ENCODE data around the gene TMEM256.
"Not testable (repeated sequence)": the region's sequence is repeated elsewhere in the genome, so short reads cannot be mapped to it uniquely, and the experiment has no call there.

Gene TMEM256

GRCh38 chr17:7384489-7385081 is 19.3 kb downstream of the TMEM256 start:
- DNase-seq (ENCODE audit: low spot score): peak; percentile 35

DNA sequence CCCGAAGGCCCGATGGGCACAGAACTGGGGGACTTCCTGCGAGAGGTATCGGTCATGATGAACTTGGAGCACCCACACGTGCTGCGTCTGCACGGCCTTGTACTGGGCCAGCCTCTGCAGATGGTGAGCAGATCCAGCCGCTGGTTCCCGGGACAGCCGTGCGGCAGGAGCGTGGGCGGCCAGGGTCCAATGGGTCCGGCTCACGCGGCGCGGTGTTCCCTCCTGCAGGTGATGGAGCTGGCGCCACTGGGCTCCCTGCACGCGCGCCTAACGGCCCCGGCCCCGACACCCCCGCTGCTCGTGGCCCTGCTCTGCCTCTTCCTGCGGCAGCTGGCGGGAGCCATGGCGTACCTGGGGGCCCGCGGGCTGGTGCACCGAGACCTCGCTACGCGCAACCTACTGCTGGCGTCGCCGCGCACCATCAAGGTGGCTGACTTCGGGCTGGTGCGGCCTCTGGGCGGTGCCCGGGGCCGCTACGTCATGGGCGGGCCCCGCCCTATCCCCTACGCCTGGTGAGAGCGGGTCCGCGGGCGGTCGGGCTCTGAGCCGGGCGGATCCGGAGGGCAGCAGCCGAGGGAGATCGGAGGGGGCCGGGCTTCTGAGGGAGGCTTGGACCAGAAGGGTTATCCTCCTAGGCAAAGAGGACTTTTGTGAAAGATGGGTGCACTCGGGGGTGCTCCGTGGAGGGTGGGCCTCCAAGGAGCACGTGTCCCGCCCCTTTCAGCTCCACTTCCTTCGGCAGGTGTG is 20.0 kb downstream of the TMEM256 start:
- peak; percentile 71 for DNase-seq (ENCODE audit: low spot score)

DNA sequence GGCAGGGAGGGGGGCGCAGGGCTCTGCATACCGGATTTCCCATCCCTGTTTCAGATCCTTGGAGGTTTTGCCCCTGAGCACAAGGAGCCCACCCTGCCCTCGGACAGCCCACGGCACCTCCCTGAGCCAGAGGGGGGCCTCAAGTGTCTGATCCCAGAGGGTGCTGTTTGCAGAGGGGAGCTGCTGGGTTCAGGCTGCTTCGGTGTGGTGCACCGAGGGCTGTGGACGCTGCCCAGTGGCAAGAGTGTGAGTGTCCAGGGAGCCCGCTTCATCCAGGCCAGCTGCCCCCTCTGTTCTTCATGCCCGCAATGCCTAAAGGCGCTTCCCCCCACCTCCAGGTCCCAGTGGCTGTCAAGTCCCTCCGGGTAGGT is 20.5 kb downstream of the TMEM256 start:
- DNase-seq (ENCODE audit: low spot score): no peak

GRCh38 chr17:7382901-7383300 is 21.0 kb downstream of the TMEM256 start:
- DNase-seq (ENCODE audit: low spot score): no peak

GRCh38 chr17:7380855-7381683 is 22.8 kb downstream of the TMEM256 start, which contains the start of gene TNK1:
TNK1 (plus strand) TSS chr17:7381089; CDS start chr17:7382927, 1,838 bp downstream.
- DNase-seq (ENCODE audit: low spot score): no peak

- DNase-seq (ENCODE audit: low spot score): no peak
These were observed 23.6 kb downstream of the TMEM256 start for GRCh38 chr17:7380321-7380720.

GRCh38 chr17:7379134-7379533 is 24.8 kb downstream of the TMEM256 start:
- no peak for DNase-seq (ENCODE audit: low spot score)

DNA sequence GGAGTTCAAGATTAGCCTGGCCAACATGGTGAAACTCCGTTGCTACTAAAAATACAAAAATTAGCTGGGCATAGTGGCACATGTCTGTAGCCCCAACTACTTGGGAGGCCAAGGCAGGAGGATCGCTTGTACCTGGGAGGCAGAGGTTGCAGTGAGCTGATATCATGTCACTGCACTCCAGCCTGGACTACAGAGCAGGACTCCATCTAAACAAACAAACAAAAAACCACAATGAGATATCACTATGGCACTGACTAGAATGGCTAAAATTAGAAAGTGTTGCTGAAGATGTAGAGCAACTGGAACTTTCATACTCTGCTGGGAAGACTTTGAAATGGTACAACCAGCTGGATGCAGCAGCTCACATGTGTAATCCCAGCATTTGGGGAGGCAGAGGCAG is 29.5 kb downstream of the TMEM256 start:
- DNase-seq (ENCODE audit: low spot score): no peak

- no peak for DNase-seq (ENCODE audit: low spot score)
These were observed 33.0 kb downstream of the TMEM256 start for GRCh38 chr17:7370853-7371252.

GRCh38 chr17:7369825-7370224 is 34.1 kb downstream of the TMEM256 start:
- no peak for DNase-seq (ENCODE audit: low spot score)

- not testable (repeated sequence) for DNase-seq (ENCODE audit: low spot score)
These were observed 35.3 kb downstream of the TMEM256 start for GRCh38 chr17:7368599-7368994.

- no peak for DNase-seq (ENCODE audit: low spot score)
These were observed 35.8 kb downstream of the TMEM256 start for GRCh38 chr17:7367918-7368598.

DNA sequence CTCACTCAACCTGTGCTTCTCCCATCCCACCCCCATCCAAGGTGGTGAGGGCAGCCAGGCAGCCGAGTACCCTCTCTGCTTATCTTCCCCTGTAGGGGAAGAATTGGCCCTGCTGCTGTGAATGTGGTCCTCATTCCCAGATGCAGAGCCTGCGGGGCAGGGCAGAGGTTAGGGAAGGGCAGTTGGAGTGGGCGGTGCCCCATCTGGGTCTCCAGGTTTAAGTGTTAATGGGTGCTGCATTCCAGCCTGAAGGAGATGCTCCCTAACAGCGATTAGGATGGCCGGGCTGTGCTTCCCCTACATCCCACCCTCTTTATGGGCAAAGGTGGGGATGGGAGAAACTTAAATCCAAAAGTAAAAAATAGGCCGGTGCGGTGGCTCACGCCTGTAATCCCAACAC is 36.8 kb downstream of the TMEM256 start:
- DNase-seq (ENCODE audit: low spot score): no peak

GRCh38 chr17:7365963-7366362 is 37.9 kb downstream of the TMEM256 start:
- not testable (repeated sequence) for DNase-seq (ENCODE audit: low spot score)

GRCh38 chr17:7363311-7363710 is 40.6 kb downstream of the TMEM256 start:
- DNase-seq (ENCODE audit: low spot score): no peak

GRCh38 chr17:7361906-7362305 is 42.0 kb downstream of the TMEM256 start:
- DNase-seq (ENCODE audit: low spot score): no peak

DNA sequence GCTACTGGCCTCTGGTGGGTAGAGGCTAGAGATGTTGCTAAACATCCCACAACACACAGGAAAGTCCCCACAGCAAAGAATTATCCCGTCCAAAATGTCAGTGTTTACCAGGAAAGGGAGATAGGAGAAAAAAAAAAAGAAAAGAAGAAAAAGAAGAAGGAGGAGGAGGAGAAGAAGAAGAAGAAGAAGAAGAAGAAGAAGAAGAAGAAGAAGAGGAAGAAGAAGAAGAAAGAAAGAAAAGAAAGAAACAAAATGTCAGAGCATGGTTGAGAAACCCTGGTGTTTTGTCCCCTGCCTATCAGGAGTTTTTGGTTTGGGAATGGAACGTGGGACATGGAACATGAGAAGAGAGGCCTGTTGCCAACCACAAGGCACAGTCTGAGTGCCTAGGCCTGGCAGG is 46.5 kb downstream of the TMEM256 start:
- no peak for DNase-seq (ENCODE audit: low spot score)

GRCh38 chr17:7356756-7357155 is 47.1 kb downstream of the TMEM256 start:
- DNase-seq (ENCODE audit: low spot score): no peak

DNA sequence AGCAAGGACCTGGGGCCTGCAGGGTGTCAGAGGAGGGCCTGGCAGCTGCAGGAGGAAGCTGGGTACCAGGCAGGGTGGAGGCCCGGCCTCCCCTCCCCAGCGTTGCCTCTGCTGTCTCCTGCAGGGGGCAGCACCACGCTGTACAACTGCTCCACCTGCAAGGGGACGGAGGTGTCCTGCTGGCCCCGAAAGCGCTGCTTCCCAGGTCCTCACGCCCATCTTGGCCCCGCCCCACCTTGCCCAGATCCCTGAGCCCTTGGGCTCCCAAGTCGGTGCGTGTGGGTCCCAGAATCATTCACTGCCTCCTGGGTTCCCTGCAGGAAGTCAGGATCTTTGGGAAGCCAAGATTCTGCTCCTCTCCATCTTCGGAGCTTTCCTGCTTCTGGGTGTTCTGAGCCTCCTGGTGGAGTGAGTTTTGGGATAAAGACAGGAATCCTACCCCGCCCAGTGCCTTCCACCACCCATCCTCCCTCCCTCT is 47.8 kb downstream of the TMEM256 start:
- peak; percentile 83 for DNase-seq (ENCODE audit: low spot score)

DNA sequence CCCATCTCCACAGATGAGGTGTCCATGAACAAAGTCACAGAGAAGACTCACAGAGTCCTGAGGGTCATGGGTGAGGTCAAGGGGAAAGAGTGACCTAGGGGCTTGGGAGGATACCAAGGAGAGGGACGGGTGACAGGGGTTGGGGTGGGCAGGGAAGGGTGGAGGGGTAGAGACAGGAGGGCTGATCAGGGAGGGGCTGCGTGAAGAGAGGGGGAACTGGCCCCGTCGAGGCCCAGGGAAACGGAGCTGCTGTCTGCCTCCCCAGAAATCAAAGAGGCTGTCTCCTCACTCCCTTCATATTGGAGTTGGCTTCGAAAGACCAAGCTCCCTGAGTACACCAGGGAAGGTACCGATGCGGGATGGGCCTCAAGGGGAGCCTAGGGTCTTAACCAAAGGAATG is 48.3 kb downstream of the TMEM256 start:
- no peak for DNase-seq (ENCODE audit: low spot score)

DNA sequence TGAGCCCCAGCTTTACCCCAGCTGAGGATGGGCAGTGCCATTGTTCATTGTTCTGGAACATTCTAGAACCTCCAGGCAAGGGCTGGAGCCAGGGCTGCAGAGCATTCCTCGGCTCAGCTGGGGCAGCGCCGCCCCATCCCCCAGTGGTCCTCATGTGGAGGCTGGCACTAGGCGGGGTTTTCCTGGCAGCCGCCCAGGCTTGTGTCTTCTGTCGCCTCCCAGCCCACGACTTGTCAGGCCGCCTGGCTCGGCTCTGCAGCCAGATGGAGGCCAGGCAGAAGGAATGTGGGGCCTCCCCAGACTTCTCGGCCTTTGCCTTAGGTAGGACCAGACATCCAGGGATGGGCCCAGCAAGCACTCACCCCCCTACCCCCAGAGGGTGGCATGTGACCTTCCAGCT is 48.8 kb downstream of the TMEM256 start, which contains the start of gene TMEM95:
TSS of gene TMEM95 (plus strand) at position 104 of the 400 bp plus-strand sequence. CDS start at position 153, 49 bp downstream.
- DNase-seq (ENCODE audit: low spot score): no peak
